Measurements from ENCODE around the gene NFIB. TPM values are rescaled to one million over a fixed set of nuclear protein-coding genes. Genes with fewer than 3 reads are reported as not detected.
A peak's percentile ranks its signal among the peaks of the same experiment; 100 is the strongest.

Gene NFIB
- total RNA-seq, 1 donor from 2014 or later = 9.4 TPM

- Histone ChIP-seq H3K27ac (ENCODE audit: low read depth, low read length) (no peak overlapping the region), H3K36me3 (ENCODE audit: insufficient read depth, low read length) (no peaks in the 10 kb centered on the region), H3K9me3 (ENCODE audit: insufficient read depth, low read depth, low read length) (no peaks in the 10 kb centered on the region), H3K4me2 (ENCODE audit: low read length) (peak overlapping the region; percentile 96), H4K20me1 (ENCODE audit: insufficient read depth, low read length) (no peaks in the 10 kb centered on the region), H3K4me3 (ENCODE audit: insufficient read depth, low read depth, low read length) (peak overlapping the region; percentile 64), H3K27me3 (ENCODE audit: insufficient read depth, low read length) (no peaks in the 10 kb centered on the region), H3K79me2 (ENCODE audit: insufficient read depth, low read length) (peaks cover 39% of the 10 kb centered on the region), H3K9ac (ENCODE audit: low read length) (peak overlapping the region; percentile 80), H2AFZ (ENCODE audit: low read depth, low read length) (peak overlapping the region; percentile 65), H3K4me1 (ENCODE audit: insufficient read depth, low read length) (peaks cover 22% of the 10 kb centered on the region)
- Mint-ChIP-seq H3K4me3 (ENCODE audit: unreplicated experiment) (peak overlapping the region; percentile 96), H3K36me3 (ENCODE audit: low read depth, unreplicated experiment) (peaks cover 1% of the 10 kb centered on the region), H3K9me3 (ENCODE audit: unreplicated experiment) (no peaks in the 10 kb centered on the region), H3K4me1 (ENCODE audit: low read depth, unreplicated experiment) (peaks cover 33% of the 10 kb centered on the region), H3K27ac (ENCODE audit: unreplicated experiment) (peak overlapping the region; percentile 70), H3K27me3 (ENCODE audit: low read depth, unreplicated experiment) (peaks cover 2% of the 10 kb centered on the region)
- no peak for FAIRE-seq
- TF ChIP-seq CTCF (IDR thresholded peaks at IDR 0.05; ENCODE audit: insufficient read depth, low read depth, low read length) (no peak), EZH2 (IDR thresholded peaks at IDR 0.05; ENCODE audit: insufficient read depth, low read length) (peak; percentile 8)
- no peak for DNase-seq (ENCODE audit: low read depth)
Observed at GRCh38 chr9:14316602-14317300, 2.8 kb upstream of the NFIB start.

DNA sequence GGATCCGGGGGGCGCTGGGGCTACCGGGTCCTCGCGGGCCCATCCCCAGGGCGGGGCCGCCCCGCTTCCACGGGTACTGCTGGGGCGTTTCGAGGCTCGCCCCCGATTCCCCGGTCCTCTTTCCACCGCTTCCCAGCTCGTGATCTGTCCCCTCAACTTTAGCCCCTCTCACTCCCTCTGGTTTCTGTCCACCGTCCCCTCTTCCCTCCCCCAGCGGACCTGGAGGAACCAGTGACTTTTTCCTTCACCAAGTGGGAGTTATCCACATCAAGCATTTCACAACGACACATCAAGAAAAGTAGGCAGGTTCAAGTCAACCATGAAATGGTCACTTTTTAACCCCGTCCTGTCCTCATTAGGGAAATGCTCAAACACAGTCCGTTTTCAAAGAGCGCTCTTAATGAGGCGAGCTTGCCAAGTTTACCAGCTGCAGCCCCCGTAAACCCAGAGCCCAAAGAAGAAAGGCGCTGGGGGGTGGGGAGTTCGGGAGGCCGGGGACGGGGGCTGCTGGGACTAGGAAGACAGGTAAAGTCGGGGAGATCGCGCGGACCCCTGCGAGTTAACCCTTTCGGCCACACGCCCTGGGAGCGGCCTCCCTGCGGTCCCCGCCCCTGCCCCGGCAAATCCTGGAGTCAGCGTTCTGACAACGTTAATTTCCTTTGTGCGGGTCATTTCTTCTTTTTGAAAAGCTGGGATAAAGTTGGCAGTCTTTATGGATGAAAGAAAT is 2.1 kb upstream of the NFIB start:
- Mint-ChIP-seq H3K27me3 (ENCODE audit: low read depth, unreplicated experiment) (peaks cover 2% of the 10 kb centered on the region), H3K27ac (ENCODE audit: unreplicated experiment) (peak overlapping the region; percentile 91), H3K4me1 (ENCODE audit: low read depth, unreplicated experiment) (peaks cover 32% of the 10 kb centered on the region), H3K4me3 (ENCODE audit: unreplicated experiment) (peak overlapping the region; percentile 96), H3K9me3 (ENCODE audit: unreplicated experiment) (no peaks in the 10 kb centered on the region), H3K36me3 (ENCODE audit: low read depth, unreplicated experiment) (peaks cover 1% of the 10 kb centered on the region)
- H3K27me3 ChIP-seq (ENCODE audit: insufficient read depth, low read length) = no peaks in the 10 kb centered on the region
- H3K79me2 ChIP-seq (ENCODE audit: insufficient read depth, low read length) = peaks cover 46% of the 10 kb centered on the region
- no peak for FAIRE-seq
- H3K4me2 ChIP-seq (ENCODE audit: low read length) = peak overlapping the region; percentile 96
- no peak for DNase-seq (ENCODE audit: low read depth)
- peaks cover 20% of the 10 kb centered on the region for H3K4me1 ChIP-seq (ENCODE audit: insufficient read depth, low read length)
- no peaks in the 10 kb centered on the region for H3K36me3 ChIP-seq (ENCODE audit: insufficient read depth, low read length)
- H3K9ac ChIP-seq (ENCODE audit: low read length) = peak overlapping the region; percentile 80
- peak overlapping the region; percentile 65 for H2AFZ ChIP-seq (ENCODE audit: low read depth, low read length)
- H3K27ac ChIP-seq (ENCODE audit: low read depth, low read length) = peak overlapping the region; percentile 23
- peak; percentile 46 for TF ChIP-seq EZH2 (IDR thresholded peaks at IDR 0.05; ENCODE audit: insufficient read depth, low read length)
- TF ChIP-seq CTCF (IDR thresholded peaks at IDR 0.05; ENCODE audit: insufficient read depth, low read depth, low read length) = no peak
- no peaks in the 10 kb centered on the region for H4K20me1 ChIP-seq (ENCODE audit: insufficient read depth, low read length)
- peak overlapping the region; percentile 64 for H3K4me3 ChIP-seq (ENCODE audit: insufficient read depth, low read depth, low read length)
- H3K9me3 ChIP-seq (ENCODE audit: insufficient read depth, low read depth, low read length) = no peaks in the 10 kb centered on the region
